Suprapubic skin (tissue), 4 donors: ENCODE results near the gene GSK3A. TPM values are rescaled to one million over a fixed set of nuclear protein-coding genes. Genes with fewer than 3 reads are reported as not detected.

ENCODE experiments used
- DNase-seq, 2 donors: peaks; one replicate each; pipeline ENCODE4 v3.0.0-alpha.2; 2019; ENCODE audit warnings: low spot score in 2 of 2
- H3K27ac ChIP-seq: fragments of 200-600 bp; sonication (generic); one replicate; pipeline ENCODE4 v1.5.1; 2019
- H3K27me3 ChIP-seq: fragments of 200-600 bp; sonication (generic); one replicate; pipeline ENCODE4 v1.5.1; 2019
- H3K36me3 ChIP-seq: fragments of 200-600 bp; sonication (generic); one replicate; pipeline ENCODE4 v1.5.1; 2019
- H3K4me1 ChIP-seq: fragments of 200-600 bp; sonication (generic); one replicate; pipeline ENCODE4 v1.5.1; 2019
- H3K4me3 ChIP-seq: fragments of 200-600 bp; sonication (generic); one replicate; pipeline ENCODE4 v1.5.1; 2019; ENCODE audit warnings: mild to moderate bottlenecking
- H3K9me3 ChIP-seq: fragments of 200-600 bp; sonication (generic); one replicate; pipeline ENCODE4 v1.5.1; 2019
- EP300 ChIP-seq: sonication (generic); formaldehyde crosslinking; IDR thresholded peaks from one replicate; pipeline ENCODE4 v1.6.1; 2017; ENCODE audit warnings: antibody characterized with exemption
- POLR2A ChIP-seq, 2 donors: fragments of 450-650 bp; IDR thresholded peaks; one replicate each; pipeline ENCODE4 v1.6.1; 2017; ENCODE audit warnings: antibody characterized with exemption in 2 of 2, mild to moderate bottlenecking in 2 of 2, moderate library complexity in 2 of 2
- POLR2AphosphoS5 ChIP-seq, 3 donors: sonication (generic); formaldehyde crosslinking; IDR thresholded peaks; one replicate each; pipeline ENCODE4 v1.6.1; 2017; ENCODE audit warnings: antibody characterized with exemption in 3 of 3
- WGBS: methylation state at CpG from one replicate; pipeline ENCODE4 v1.1.5; 2018; 5-methylcytosine and 5-hydroxymethylcytosine counted together
- total RNA-seq, 4 donors: library from RNA; depleted of rRNA; stranded (reverse); fragments of >200 nt; gene quantifications; one replicate each; pipeline ENCODE4 v1.1.0, GENCODE V29; 2016
- TF ChIP-seq, protein P1 (sequence below), 2 donors: fragments of 200-600 bp in 1 of 2; fragments of 450-650 bp in 1 of 2; sonication (generic) in 1 of 2; IDR thresholded peaks; one replicate each; pipeline ENCODE4 v1.5.1; 2016 to 2019; ENCODE audit warnings: antibody characterized with exemption in 2 of 2, mild to moderate bottlenecking in 1 of 2, moderate library complexity in 1 of 2

GSK3A gene
- total RNA-seq, 4 donors from 2014 or later = 24.0 to 37.3 (median 28.3) TPM

DNA sequence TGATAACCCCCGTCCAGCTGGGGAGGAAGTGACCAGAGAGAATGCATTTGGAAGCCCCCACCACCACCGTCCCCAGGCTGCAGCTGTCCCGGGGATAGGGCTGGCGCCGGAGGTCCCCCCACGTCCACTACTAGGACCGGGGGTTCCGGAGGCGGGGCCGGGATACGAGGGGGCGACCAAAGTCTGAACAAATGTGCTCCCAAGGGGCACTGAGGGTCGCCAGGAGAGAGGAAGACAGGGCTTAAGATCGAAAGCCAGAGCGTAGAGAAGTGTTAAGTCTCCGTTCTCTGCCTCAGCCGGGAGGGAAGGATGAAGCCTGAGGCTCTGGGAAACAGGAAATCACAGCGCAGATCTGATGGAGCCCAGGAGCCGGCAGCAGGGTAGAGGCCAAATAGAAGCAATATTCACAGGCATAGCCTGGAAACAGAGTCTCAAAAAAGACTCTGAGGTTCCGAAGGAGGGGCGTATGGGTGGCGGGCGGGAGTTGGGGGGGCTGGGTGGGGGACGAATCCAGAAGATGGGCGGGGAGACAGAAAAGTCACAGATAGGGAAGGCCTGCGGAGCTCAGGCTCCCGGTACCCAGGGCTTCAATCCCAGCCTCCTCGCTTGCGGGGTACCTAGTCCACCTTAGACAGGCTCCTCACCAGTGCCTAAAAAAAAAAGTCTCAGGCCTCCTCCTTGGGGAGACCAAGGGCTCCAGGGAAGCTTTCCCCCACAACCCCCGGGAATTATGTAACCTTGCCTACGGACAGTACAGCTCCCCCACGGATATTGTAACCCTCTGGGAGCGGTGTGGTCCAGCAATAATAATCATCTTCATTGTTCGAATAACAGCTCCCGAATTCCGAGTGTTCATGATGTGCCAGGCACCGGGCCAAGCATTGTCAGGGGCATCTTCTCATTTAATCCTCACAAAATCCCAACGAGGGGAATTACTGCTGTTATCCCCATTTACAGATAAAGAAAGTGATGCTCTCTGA lies 13.7 kb upstream of the GSK3A start:
- Histone ChIP-seq H3K27ac (peak overlapping the region; percentile 97), H3K27me3 (no peaks in the 10 kb centered on the region), H3K9me3 (no peaks in the 10 kb centered on the region), H3K36me3 (no peaks in the 10 kb centered on the region), H3K4me3 (peak overlapping the region; percentile 85), H3K4me1 (peaks cover 43% of the 10 kb centered on the region)
- TF ChIP-seq, protein P1, sequence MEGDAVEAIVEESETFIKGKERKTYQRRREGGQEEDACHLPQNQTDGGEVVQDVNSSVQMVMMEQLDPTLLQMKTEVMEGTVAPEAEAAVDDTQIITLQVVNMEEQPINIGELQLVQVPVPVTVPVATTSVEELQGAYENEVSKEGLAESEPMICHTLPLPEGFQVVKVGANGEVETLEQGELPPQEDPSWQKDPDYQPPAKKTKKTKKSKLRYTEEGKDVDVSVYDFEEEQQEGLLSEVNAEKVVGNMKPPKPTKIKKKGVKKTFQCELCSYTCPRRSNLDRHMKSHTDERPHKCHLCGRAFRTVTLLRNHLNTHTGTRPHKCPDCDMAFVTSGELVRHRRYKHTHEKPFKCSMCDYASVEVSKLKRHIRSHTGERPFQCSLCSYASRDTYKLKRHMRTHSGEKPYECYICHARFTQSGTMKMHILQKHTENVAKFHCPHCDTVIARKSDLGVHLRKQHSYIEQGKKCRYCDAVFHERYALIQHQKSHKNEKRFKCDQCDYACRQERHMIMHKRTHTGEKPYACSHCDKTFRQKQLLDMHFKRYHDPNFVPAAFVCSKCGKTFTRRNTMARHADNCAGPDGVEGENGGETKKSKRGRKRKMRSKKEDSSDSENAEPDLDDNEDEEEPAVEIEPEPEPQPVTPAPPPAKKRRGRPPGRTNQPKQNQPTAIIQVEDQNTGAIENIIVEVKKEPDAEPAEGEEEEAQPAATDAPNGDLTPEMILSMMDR (IDR thresholded peaks at IDR 0.05) = no peak
- no peak for TF ChIP-seq POLR2AphosphoS5 (IDR thresholded peaks at IDR 0.05)
- no peak for TF ChIP-seq POLR2A (IDR thresholded peaks at IDR 0.05)
- TF ChIP-seq EP300 = no peak
- 13% methylated on average over 33 of the region's 38 CpGs for WGBS
- peak in 1 of 2 donors; percentile 82 for DNase-seq

DNA sequence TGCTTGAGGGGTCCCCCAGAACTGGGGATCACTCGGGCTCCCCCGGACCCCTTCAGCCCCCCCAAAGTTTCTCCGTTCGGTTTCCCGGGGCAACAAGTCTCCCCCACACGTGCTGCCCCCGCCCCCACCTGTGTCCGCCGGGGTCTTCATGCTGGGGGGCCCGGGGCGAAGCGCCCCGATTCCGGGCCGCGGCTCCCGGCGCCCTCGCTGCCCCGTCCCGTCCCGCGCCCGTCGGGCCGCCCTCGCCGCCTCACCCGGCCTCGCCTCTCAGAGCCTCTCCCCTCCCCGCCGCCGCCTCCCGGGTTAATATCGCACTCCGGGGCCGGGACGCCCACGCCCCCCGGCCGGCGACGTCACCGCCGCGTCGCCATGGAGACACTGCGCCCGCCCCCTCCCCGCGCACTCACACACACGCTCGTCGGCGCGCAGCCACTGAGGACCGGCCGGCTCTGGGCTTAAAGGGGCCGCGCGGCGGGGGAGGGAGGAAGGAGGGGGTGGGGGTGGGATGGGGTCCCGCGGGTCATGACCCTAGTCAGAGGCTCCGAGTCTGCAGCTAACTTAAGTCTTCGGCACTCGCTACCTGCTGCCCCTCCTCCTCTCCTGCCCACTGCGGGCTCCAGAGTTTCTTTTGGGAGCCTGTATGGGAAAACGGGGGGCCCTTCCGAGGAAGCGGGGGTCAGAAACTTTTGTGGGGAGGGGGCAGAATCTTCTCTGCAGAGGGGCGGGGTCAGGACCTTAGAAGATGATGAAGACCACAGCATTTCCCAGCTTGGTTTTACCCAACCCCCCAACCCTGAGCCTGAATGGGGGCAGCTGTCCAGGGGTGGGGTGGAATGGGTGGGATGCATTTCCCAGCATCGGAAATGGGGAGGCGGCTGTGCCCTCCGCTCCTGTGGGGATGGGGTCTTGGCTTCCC lies 12.7 kb upstream of the GSK3A start, which contains the start of gene ERF:
TSS of gene ERF (minus strand) at position 279 of the 916 bp plus-strand sequence. CDS start at position 150, 129 bp downstream.
- 2% methylated on average over 10 of the region's 75 CpGs for WGBS
- Histone ChIP-seq H3K36me3 (no peaks in the 10 kb centered on the region), H3K9me3 (no peaks in the 10 kb centered on the region), H3K27me3 (no peaks in the 10 kb centered on the region), H3K4me1 (peaks cover 53% of the 10 kb centered on the region), H3K4me3 (peak within 1 kb of the TSS; percentile 85), H3K27ac (peak within 1 kb of the TSS; percentile 97)
- TF ChIP-seq EP300 (no peak), POLR2AphosphoS5 (IDR thresholded peaks at IDR 0.05) (peak in 2 of 3 donors; percentile 63 to 79), POLR2A (IDR thresholded peaks at IDR 0.05) (peak; percentile 92 to 97)
- peak; percentile 95 to 97 for DNase-seq

DNA sequence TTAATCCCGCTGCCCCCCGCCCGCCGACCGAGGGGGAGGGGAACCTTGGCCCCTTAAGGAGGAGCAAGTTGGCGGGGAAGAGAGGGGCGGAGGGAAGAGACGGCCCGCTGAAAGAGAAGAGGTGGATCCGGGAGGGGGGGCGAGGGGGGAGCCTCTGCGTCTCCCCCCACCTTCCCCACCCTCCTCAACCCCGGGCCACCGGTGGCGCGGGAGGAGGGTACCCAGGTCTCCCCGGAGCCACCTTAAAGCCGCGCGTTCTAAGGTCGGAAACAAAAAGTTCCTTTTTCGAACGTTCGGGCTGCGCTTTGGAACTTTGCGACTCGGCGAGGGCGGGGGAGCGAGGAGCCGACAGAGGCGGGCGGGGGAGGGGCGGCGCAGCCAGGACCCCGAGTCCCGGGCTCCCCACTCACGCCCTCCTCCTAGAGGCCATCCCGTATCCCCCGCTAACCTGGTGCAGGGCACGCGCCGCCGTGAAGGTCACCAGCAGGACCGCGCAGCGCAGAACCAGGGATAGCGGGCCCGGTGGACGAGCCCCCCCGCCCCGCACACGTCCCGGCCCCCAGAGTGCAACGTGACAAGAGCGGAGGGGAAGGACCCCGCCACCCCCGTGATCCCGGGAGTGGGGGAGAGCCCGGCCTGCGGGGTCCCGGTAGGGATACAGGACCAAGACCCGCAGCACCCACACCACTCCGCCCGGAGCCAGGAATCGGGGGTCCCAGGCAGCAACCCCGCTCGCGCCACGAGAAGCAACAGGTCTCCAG lies 11.9 kb upstream of the GSK3A start:
- Histone ChIP-seq H3K27ac (peak overlapping the region; percentile 97), H3K36me3 (peaks cover 5% of the 10 kb centered on the region), H3K9me3 (no peaks in the 10 kb centered on the region), H3K4me3 (peak overlapping the region; percentile 85), H3K4me1 (peaks cover 61% of the 10 kb centered on the region), H3K27me3 (no peaks in the 10 kb centered on the region)
- TF ChIP-seq POLR2AphosphoS5 (IDR thresholded peaks at IDR 0.05) (no peak), POLR2A (IDR thresholded peaks at IDR 0.05) (no peak), EP300 (no peak)
- TF ChIP-seq, protein P1 (IDR thresholded peaks at IDR 0.05) = no peak
- peak in 1 of 2 donors; percentile 88 for DNase-seq
- 0% methylated on average over 12 of the region's 70 CpGs for WGBS

DNA sequence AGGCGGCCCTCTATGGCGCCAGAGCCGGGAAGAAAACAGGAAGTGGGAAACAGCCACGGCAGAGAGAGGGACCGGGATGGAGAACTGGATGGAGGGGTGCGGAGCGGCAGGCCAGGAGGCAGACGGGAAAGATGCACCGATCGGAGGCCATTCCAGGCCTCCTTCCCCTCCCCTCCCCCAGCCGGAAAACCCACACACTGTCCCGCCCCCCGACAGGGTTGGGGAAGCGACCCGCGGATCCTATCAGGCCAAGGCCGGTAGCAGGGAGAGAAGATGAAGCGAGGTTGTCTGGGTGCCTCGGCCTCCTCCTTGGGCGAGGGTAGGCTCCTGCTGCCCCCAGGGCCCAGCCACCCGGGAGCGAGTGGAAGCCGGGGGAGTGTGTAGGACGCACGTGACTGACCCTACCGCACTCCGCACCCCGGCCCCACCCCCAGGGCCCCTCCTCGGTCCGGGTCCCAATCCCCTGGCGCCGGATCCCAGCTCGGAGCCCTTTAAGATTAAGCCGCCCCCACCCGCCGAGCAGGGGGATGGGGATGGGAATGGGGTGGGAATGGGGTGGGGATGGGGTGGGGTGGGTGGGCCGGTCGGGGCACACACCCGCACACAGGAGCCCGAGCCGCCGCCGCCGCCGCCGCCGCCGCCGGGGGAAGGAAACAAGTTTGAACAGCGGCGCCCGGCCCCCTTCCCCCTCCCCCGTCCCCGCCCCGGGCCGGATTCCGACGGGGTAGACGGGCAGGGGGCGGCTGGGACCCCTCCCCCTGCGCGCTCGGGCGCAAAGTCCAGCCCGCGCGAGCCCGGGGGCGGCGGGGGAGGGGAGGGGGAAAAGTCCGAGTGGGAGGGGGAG lies 11.1 kb upstream of the GSK3A start:
- H3K9me3 ChIP-seq = no peaks in the 10 kb centered on the region
- WGBS = 1% methylated on average over 30 of the region's 71 CpGs
- H3K27ac ChIP-seq = peak overlapping the region; percentile 97
- H3K27me3 ChIP-seq = no peaks in the 10 kb centered on the region
- peaks cover 13% of the 10 kb centered on the region for H3K36me3 ChIP-seq
- H3K4me1 ChIP-seq = peaks cover 67% of the 10 kb centered on the region
- peak; percentile 88 to 89 for DNase-seq
- H3K4me3 ChIP-seq = peak overlapping the region; percentile 85
- TF ChIP-seq EP300 (no peak), POLR2A (IDR thresholded peaks at IDR 0.05) (peak in 1 of 2 donors; percentile 22)

DNA sequence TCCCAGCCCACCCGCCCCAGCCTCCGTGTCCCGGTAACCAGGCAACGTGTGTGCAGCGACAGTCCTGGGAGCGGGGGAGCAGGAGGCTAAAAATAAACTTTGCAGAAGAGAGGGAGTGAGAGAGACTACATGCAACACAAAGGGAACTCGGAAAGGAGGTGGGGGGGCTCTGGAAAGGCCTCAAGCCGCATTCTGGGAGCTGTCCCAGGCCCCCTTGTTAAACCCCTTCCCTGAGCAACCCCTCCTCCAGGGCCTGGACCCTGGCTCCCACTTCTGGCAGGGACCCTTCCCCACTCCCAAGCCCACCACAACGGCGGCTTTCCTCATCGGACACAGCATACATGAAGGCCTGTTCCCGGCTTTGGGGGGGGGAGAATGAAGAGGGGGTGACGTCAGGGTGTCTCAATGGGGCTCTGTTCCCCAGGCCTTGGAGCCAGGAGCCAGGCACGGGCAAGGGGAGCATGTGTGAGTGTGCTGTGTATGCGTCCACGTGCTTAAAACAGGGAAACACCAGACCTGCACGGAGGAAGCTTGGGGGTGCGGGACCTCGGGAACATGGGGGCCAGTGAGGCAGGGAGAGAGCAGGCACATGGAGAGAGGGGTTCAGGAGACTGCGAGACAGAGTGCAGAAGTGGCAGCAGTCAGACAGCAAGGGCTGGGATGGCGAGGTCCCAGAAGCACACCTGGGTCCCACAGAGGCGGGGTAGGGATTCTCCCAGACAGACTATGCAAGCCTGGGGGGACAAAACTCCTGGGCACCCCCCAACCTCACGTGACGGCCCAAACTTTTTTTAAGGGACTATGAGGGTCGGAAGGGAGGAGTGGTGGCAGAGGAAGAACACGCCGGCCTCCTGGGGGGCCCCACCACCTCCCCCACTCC lies 10.2 kb upstream of the GSK3A start:
- Histone ChIP-seq H3K27ac (peak overlapping the region; percentile 97), H3K4me1 (peaks cover 76% of the 10 kb centered on the region), H3K36me3 (peaks cover 16% of the 10 kb centered on the region), H3K4me3 (peak overlapping the region; percentile 85), H3K27me3 (no peaks in the 10 kb centered on the region), H3K9me3 (no peaks in the 10 kb centered on the region)
- TF ChIP-seq POLR2A (IDR thresholded peaks at IDR 0.05) = no peak
- no peak for TF ChIP-seq EP300
- no peak for TF ChIP-seq POLR2AphosphoS5 (IDR thresholded peaks at IDR 0.05)
- TF ChIP-seq, protein P1 (IDR thresholded peaks at IDR 0.05) = no peak
- WGBS = 1% methylated on average over 27 of the region's 27 CpGs
- peak in 1 of 2 donors; percentile 84 for DNase-seq
